NCI-H446 treated with DMSO at 0.1 percent for 48 hours (cell line): ENCODE measurements around the gene CADM1.
A peak's percentile ranks its signal among the peaks of the same experiment; 100 is the strongest.

Experiments used
- DNase-seq: peaks from one replicate; lab custom pipeline; 2025; lab: John Stamatoyannopoulos, UW

The CADM1 gene

DNA sequence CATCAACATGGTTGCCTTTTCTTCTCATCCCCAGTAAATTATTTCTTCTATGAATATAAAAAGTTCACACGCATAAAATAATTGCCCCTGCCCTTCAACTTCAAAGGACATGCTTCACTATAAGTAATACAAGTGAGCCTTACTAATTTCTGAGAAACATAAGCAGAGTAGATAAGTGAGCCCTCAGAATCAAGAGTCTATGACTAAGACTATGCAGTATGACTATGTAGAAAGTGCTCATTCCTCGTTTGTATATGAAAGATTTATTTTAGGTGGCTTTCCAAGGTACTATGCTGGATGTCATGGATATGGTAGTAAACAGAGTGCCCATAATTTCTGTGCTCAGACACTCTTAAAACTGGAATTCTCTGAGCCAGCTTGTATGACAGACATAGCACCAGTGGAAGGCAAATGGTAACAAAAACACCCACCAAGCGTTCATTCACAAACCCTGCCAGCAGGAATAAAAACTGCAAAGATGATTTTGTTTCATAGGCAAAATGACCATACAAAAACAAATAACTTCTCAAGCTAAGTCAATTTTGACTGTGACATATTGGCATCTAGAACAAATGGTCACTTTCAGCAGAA, 189.8 kb downstream of the CADM1 start:
- no peak for DNase-seq

DNA sequence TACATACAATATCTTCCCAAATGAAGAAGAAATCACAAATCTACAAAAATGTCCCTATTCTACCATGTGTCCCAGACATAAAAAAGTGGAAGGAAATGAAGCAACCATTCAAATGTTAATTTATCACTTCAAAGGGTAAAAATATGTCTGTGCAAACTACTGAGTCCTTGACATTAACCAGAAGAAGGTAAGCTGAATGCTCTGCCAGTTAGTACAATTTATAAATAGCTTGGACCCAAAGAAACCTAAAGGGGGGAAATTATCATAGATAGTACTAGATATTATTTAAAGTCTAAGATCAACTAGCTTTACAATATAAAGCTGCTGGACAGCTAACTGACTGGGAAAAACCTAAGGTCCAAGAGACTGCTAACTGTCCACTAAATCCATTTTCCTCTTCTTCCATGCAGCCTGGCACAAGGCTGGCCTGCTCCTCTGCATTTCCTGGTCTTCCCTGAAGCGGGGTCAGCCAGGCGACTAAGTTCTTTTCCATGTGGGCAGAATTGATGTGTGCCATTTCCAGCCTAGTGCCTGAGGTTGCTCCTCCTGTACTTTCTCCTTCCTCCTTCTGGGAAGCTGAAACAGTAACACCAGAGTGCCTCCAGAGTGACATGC, 190.9 kb downstream of the CADM1 start:
- DNase-seq = no peak

DNA sequence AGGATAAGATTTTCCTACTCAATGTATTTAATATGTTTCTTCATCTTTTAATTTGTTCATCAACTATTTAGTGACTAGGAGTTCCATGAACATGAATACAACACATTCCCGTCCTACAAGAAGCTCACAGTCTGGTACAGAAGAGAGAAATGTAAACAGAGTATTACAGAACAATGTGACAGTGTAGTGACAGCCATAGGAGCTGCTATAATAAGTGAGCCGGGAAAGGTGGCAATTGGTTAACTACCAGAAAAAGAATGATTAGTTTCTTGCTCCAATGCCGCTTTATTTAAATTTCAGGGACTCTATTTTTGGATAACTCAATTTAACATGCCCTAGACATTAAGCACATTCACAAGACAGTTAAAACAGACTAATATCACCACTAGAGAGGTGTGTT, 192.3 kb downstream of the CADM1 start:
- no peak for DNase-seq

DNA sequence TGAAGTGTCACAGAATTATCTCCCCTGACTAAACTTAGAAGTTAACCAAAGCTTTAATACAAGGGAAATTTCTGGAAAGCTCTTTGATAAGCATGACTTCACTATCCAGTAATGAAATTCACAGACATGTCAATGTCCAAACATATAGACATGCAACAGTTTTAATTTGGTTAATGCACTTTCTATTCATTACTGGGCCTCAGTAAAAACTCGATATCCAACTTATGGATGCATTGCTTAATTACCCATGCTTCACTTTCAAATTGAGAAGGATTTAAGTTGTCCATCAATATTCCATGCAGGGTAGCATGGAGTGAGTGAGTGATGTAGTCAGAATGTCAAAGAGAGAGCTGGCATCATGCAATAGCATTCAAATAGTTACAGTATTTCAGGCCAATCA, 197.5 kb downstream of the CADM1 start:
- DNase-seq = no peak

DNA sequence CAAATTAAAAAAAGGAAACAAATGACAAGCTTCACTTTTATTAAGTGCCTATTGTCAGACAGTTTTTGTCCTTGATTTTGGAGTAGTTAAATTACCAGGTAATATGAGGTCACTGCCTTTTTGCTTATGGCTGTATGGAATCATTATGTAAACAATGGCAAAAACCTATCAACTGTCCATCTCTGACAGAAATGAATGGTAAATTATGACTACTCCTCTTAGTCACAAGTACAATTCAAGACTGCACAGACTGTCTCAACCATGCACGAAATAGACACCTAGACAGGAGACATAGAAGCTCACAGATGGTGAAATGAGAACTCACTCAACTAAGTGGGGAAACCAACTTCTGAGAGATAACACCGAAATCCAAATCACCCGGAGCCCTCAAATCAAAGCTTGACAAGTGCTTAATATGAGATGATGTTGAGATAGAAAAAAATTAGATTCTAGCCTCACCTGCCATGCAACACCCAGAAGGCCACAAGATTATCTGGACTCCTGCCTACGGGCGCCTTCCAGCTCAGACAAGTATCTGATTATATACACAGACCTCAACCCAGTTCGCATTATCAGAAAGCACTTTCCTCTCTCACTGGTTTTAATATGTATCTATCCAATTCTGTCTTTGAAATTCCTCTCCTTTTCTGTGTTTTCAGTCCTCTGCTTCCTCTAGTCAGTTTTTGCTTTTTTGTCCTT, 199.3 kb downstream of the CADM1 start:
- no peak for DNase-seq

DNA sequence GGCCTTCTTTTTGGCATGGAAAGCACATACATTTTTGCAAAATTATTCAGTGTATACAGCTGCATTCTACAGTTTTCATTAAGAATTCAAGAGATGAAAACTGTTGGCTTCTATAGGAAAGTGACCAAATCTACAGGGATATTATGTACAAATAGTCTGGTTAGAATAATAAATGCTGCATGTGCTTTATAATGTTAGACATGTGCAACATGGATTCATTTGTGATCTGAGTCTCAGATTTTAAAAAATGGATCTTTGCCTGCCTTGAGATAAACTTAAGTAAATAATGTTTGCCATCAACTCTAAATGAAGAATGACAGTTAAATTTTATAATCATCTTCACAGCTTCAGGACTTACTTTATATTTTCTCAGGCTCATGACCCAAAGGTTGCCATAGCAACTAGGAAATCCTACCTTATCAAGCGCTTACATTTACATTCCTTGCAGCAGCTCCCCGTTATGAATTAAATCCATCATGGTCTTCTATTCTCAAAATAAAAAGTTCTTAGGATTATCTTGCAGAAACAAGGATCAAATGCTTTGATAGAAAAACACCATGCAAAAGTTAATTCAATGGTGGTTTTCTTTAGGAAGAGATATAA, 200.2 kb downstream of the CADM1 start:
- no peak for DNase-seq

DNA sequence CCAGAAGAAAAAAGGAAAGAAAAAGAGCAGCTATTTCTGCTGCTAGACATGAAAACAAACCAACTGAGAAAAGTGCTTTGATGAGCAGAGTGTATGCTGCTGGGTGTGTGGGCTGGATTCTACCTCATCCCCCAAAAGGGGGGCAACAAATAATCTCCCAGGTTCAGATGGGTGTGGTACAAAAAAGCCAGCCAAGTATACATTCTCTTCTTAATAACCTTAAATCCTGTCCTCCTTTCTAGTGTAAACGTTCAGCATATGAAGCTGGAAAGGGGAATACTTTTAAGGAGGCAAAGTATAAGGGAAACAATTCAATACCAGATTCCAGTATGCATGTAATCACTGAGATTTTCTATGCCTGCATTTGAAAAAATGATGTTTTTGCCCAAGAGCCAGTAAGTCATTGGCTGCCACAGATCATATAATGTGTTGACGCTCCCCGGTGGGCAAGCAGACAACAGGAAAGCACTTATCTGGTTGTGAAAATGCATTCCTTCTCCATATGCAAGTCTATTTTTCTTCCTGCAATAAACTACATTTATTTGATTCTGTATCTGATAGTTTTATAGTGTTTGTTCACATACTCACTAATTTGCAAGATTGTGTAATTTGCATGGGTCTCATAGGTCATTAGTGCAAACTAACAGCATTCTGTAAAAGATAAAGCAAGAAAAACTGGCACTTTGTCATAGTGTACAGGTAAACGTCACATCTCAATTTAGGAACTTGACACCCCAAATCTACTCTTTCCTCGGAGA, 201.1 kb downstream of the CADM1 start:
- no peak for DNase-seq

DNA sequence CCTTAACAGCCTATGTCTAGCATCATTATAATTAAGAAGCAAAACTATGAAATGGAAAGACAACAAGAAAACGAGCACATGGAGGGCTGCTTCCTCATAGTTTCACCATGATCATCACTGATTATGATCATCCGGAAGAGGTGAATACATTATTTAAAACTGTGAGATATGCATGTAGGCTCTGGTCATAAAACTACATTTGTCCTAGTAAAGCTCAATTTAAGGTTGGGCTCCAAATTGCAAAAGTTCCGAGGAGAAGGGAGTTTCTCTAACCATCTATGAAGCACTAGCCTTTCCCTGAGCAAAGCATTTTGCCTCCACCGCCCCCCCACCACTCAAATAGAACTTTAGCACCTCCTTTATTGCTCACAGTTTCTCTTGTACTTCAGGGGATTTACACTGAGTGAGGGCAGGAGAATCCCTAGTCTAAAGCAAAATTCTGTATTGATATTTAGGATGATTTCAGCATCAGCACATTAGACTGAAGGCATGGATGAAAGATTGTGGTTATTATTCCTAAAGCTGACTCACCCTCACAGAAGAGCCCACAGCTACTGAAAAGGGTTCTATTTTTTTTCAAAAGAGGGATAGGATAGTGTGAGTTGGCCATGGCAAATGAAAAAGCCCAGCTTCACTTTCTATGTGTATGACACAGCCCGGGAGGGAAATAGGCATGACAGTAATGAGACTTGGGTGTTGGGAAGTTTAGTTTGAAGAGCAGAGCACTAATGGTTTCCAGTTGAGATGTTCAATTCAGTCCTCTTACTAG, 203.4 kb downstream of the CADM1 start:
- no peak for DNase-seq

DNA sequence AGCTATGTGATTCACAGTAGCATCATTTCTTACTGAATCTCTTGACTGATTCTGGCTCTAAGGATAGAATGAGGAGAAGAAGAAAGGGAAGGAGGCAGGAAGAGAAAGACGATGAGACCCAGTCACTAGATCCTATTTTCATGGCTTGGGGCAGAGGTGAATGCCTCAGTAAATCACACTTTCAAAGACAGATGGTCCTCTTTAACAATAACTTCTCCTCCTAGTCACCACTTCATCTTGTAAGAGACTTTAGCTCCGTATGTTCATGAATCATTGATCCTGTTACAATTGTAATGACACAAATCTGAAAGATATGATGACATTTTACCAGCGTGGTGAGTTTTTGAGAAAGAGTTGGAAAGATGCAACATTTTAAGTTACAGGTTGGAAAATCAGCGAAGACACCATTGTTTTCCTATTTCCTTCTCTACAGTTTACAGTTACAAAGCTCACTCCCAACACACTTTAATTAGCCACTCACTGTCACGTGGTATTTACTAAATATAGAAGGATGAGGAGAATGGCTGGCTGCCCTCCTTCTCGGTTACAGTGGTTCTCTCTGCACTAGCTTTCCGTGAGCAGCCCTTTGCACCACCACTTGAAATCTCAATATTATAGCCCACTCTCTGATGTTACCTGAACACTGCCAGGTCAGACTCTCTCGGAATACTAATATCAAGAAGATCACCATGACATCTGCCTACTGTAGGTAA, 205.8 kb downstream of the CADM1 start:
- no peak for DNase-seq

DNA sequence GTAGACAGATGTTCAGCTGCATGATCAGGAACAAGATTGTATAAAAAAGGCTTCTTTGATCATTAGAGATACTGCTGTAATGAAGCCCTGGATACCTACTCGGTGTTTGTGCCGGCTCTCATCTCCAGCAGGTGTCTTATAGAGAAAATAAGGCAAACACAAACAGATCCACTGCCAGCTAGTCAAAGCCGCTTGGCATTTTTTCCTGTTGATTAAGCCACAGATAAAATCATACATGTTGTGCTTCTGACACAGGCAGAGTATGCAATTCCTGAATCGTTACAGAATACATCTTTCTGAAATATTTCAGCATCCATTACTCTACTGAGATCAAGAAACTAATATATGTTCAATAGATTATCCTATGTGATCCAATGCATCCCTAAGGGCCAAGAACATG, 206.9 kb downstream of the CADM1 start:
- DNase-seq = no peak

DNA sequence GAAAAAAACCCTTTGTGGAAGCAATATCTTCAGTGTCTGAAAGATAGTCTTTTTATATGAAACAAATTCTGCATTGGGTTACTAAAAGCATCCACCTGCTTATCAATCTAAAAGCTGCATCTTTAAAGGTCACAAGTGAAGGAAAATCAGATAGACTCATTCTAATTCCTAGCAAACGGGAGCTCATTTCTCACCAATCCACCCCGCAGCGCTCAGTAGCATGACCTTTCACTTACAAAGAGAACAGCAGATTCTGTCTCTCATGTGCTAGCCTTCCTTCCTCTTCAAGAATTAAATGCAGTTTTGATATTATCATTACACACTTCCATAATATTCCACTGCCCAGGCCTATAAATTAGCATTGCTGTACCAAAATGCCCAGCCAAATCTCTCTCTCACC, 212.9 kb downstream of the CADM1 start:
- DNase-seq = no peak

DNA sequence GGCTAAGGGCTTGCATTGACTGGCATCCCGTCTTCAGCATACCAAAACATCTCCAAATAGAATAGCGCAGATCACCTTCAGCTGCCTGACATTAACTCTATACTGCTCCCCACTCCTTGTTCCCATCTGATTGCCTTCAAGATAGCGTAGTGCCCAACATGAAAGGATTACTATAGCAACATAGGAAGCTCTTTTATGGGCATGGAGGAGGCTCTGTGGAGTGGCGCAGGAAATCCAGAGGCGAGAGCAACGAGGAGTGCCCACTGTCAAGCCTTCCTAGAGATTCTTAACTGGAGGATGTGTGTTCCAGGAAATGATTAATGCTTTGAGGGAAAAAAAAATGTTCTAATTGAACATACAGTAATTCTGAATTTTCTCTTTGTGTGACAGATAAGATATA, 213.3 kb downstream of the CADM1 start:
- DNase-seq = no peak

DNA sequence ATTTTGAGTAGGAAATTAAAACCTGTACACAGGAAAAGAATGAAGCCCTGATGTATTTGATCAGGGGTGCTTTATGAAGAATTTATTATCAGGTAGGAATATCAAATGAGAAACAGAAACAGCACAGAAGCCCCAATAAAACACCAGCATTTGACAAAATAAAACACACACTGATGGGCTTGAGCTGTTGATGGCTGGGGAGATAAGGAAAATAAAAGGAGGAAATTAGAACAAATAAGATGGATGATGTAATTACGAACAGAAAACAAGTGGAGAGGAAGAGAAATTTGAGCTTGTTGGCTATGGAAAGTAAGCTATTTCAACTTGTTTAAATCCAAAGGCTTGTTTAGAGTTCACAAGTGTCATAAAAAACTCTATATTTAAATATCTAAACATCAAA, 213.7 kb downstream of the CADM1 start:
- DNase-seq = no peak

DNA sequence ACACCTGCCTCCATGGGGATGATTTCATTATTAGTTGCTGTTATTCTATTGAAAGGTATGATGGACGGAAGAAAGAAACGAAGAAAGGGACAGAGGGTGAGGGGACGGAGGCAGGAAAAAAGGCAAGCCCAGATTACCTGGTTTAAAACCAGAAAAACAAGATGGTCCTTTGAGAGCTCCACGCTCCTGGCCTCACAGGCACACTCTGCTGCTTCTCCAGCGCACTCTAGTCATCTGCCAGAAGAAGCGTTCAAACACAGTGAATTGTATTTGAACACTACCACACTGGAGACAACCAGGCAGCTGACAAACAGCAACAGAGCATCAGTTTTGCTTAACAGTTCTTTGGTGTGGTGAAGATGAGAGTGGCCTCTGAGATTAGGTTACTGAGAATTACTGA, 216.9 kb downstream of the CADM1 start:
- DNase-seq = no peak

DNA sequence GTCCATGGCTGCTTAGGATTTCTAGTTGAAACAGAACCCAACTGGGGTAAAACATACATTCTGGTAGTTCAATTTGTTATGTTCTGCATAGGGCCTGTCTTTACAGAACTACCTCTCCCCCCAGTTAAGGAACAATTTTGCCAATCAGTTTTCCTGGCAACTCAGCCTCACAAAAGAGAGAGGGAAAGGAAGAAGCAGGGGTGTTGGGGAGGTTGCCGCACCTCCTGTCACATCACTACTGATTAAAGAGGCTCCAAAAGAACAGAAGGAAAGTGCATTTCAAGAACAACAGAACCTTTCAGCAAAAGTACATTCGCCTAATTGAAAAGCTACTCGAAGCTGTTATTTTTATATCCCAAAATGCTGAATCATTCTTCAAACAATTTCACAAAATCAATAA, 217.6 kb downstream of the CADM1 start:
- no peak for DNase-seq

DNA sequence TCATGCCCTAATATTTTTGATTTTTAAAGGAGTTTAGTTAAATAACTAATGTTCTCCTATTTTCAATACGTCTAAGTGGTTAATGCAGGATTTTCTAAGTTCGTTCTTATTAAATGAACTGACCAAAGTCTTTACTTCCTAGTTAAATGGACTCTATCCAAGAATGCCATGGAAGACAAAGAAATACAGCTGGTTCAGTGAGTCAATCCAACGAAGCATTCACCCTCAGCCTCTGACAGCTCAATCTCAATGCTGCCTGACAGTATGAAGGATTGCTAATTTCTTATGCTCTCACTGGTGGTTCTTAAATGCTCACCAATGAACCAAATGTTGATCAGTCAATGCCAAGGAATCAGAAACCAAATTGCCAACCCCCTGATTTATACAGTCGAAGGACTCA, 219.4 kb downstream of the CADM1 start:
- DNase-seq = peak; percentile 78

DNA sequence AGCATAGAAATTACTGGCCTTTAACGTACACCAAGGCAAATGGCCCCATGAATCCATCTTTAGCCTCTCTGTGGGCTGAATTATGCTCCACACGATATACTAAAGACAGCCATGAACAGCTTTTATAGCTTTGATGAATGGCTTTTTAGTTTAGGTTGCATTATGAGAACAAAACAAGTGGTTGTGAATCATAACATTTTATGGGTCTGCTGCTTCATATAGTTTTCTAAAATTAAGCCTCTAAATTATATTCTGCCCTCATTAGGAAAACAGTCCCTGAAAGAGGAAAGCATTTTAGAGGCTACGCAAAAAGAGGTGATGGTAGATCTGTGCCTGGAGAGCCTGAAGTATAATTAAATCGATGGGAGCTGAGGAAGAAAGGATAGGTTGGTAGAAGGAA, 221.3 kb downstream of the CADM1 start:
- DNase-seq = no peak

DNA sequence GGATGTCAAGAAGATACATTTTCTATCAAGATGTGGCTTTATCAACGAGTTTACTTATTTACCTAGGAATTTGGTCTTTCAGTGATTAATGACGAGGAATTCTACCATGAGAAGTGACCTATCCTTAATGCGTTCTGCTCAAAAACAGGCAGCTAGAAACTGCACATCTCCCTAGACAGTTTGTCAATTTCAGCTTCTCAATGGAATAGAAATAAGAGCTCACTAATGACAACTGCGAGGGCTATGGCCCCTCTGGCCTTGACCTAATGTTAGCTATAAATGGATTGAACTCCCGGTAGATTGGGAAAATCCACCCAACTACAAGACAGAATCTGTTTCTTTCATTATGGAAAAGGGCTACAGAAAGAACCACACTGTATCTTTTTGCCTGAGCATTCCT, 223.4 kb downstream of the CADM1 start:
- no peak for DNase-seq

DNA sequence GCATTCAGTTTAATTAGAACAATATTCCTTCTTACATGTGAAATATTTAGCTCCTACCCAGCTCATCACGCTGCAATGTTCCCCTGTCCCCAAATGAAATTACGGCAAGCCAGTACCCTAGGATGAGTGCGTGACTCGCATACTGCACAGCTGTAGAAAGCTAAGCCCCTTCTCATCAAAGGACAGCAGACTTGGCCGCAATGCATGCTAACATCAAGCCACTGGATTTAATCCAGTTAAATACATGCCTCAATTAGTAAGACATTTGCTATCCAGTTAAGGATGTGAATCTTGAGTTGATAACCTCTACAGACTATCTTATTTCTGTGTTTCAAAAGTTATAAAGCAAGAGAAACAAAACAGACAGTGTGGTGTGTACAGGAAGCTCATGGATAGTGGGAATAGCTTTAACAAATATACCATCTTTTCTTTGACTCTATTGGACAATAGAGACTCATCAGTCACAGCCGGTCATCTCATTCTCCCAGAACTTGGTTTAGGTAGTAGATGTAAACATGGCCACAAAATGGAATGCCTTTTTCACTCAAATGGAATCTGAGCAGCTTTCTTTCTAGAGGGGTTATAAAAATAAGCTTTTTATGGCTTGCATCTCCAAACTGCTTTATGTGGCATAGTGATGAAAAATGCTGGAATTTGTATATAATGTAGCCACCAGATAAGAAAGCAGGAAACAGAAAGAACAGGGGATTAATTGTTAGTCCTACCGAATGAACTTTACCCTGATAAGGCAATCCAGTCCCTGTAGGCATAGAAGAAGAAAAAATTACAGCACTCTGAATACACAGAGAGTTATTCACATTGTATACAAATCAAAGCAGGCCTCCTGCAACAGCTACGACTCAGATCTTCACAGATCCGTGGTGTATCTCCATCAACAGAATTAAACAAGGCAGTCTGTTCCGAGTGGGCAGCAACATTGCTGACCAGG, 224.1 kb downstream of the CADM1 start:
- DNase-seq = no peak

DNA sequence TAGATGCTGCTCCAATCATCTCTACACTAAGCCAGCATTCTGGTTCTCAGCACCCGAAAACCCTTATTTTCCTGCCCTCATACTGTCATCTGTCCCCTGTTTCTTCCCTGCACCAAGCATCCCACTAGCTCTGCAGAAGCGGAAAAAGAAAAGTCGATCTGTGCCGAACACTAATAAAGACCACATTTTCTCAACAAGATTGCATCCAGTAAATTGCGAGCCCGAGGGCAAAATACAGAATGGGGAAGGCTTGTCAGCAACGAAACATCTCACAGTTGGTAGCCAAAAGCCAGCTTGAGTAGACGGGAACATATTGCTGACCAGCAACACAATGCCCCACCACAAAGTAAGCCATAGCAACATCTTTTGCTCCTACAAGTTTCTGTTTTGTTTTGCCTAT, 227.4 kb downstream of the CADM1 start:
- DNase-seq = no peak
